ENCODE measurements around the gene PLEKHA5. TPM values are rescaled to one million over a fixed set of nuclear protein-coding genes. Genes with fewer than 3 reads are reported as not detected.
A peak's percentile ranks its signal among the peaks of the same experiment; 100 is the strongest.

The PLEKHA5 gene
- total RNA-seq, 4 donors from 2014 or later: 34.7 to 59.4 (median 41.7) TPM

- peak overlapping the region; percentile 55 to 99 (median 84) for H3K4me3 ChIP-seq
- no peaks in the 10 kb centered on the region for H3K9me3 ChIP-seq
Measured at GRCh38 chr12:19130224-19131024, 891 bp downstream of the PLEKHA5 start.

GRCh38 chr12:19131025-19131444, 1.5 kb downstream of the PLEKHA5 start:
- no peaks in the 10 kb centered on the region for H3K36me3 ChIP-seq
- H3K4me3 ChIP-seq: peak overlapping the region; percentile 55 to 99 (median 84)
- peaks cover 0 to 8% (median 0%) of the 10 kb centered on the region in 4 donors for H3K4me1 ChIP-seq
- no peaks in the 10 kb centered on the region for H3K9me3 ChIP-seq
- TF ChIP-seq CTCF (IDR thresholded peaks at IDR 0.05) (no peak), POLR2A (IDR thresholded peaks at IDR 0.05) (no peak)
- H3K27ac ChIP-seq: peak overlapping the region; percentile 71 to 96 (median 88)
- DNase-seq: no peak
- no peaks in the 10 kb centered on the region for H3K27me3 ChIP-seq

More at GRCh38 chr12:19130224-19131024, 891 bp downstream of the PLEKHA5 start:
- TF ChIP-seq POLR2A (IDR thresholded peaks at IDR 0.05) (no peak), CTCF (IDR thresholded peaks at IDR 0.05) (no peak)
- peak overlapping the region; percentile 71 to 96 (median 88) for H3K27ac ChIP-seq
- peaks cover 0 to 8% (median 0%) of the 10 kb centered on the region in 4 donors for H3K4me1 ChIP-seq
- DNase-seq: peak in 2 of 3 donors; percentile 54 to 71
- H3K27me3 ChIP-seq: no peaks in the 10 kb centered on the region
- H3K36me3 ChIP-seq: no peaks in the 10 kb centered on the region

- no peaks in the 10 kb centered on the region for H3K27me3 ChIP-seq
- peaks cover 0 to 6% (median 0%) of the 10 kb centered on the region in 4 donors for H3K4me1 ChIP-seq
- no peaks in the 10 kb centered on the region for H3K9me3 ChIP-seq
- no peak for DNase-seq
- TF ChIP-seq CTCF (IDR thresholded peaks at IDR 0.05): no peak
- no peak for TF ChIP-seq POLR2A (IDR thresholded peaks at IDR 0.05)
- H3K4me3 ChIP-seq: no peak overlapping the region
- no peak overlapping the region for H3K27ac ChIP-seq
- no peaks in the 10 kb centered on the region for H3K36me3 ChIP-seq
Measured at GRCh38 chr12:19138551-19138950, 9.0 kb downstream of the PLEKHA5 start.

GRCh38 chr12:19138956-19139355, 9.4 kb downstream of the PLEKHA5 start:
- Histone ChIP-seq H3K27me3 (no peaks in the 10 kb centered on the region), H3K36me3 (no peaks in the 10 kb centered on the region), H3K4me1 (peaks cover 0 to 6% (median 0%) of the 10 kb centered on the region in 4 donors), H3K9me3 (no peaks in the 10 kb centered on the region), H3K27ac (no peak overlapping the region), H3K4me3 (no peak overlapping the region)
- no peak for TF ChIP-seq POLR2A (IDR thresholded peaks at IDR 0.05)
- TF ChIP-seq CTCF (IDR thresholded peaks at IDR 0.05): no peak
- DNase-seq: no peak

GRCh38 chr12:19139615-19140194, 10.2 kb downstream of the PLEKHA5 start:
- Histone ChIP-seq H3K9me3 (no peaks in the 10 kb centered on the region), H3K4me1 (peaks cover 0 to 6% (median 0%) of the 10 kb centered on the region in 4 donors), H3K27ac (no peak overlapping the region), H3K4me3 (no peak overlapping the region), H3K27me3 (no peaks in the 10 kb centered on the region), H3K36me3 (no peaks in the 10 kb centered on the region)
- no peak for TF ChIP-seq POLR2A (IDR thresholded peaks at IDR 0.05)
- no peak for TF ChIP-seq CTCF (IDR thresholded peaks at IDR 0.05)
- no peak for DNase-seq

Data from Peyer's patch (tissue), 4 donors.